Activated CD4-positive, alpha-beta memory T cell treated with anti-CD3 and anti-CD28 coated beads for 36 hours (primary cell): ENCODE data around the gene INSRR. TPM values are rescaled to one million over a fixed set of nuclear protein-coding genes. Genes with fewer than 3 reads are reported as not detected.

Experiments used
- CTCF ChIA-PET: fragments of 350-600 bp; sonication (Branson Sonifier 250); formaldehyde crosslinking; loops from one replicate; lab custom pipeline; 2021; ENCODE audit warnings: antibody characterized with exemption, inconsistent platforms; lab: Charles Lee
- POLR2A ChIA-PET: fragments of 350-600 bp; sonication (Branson Sonifier 250); formaldehyde crosslinking; loops from one replicate; lab custom pipeline; 2021; ENCODE audit warnings: antibody characterized with exemption; lab: Charles Lee
- DNase-seq: peaks from one replicate; pipeline ENCODE4 v3.0.0-alpha.2; 2020
- H3K27ac Mint-ChIP-seq: one replicate; pipeline ENCODE4 v1.8.0; 2021; ENCODE audit warnings: mixed read lengths
- H3K27me3 Mint-ChIP-seq: one replicate; pipeline ENCODE4 v1.8.0; 2021; ENCODE audit warnings: mixed read lengths
- H3K36me3 Mint-ChIP-seq: one replicate; pipeline ENCODE4 v1.8.0; 2021; ENCODE audit warnings: mixed read lengths
- H3K4me1 Mint-ChIP-seq: one replicate; pipeline ENCODE4 v1.8.0; 2021; ENCODE audit warnings: low read depth, mixed read lengths
- H3K4me3 Mint-ChIP-seq: one replicate; pipeline ENCODE4 v1.8.0; 2021; ENCODE audit warnings: mild to moderate bottlenecking, mixed read lengths
- H3K9me3 Mint-ChIP-seq: one replicate; pipeline ENCODE4 v1.8.0; 2021; ENCODE audit warnings: mixed read lengths
- intact Hi-C: fragments of 100-400 bp; cut with micrococcal nuclease; formaldehyde crosslinking; loops from one replicate; pipeline ENCODE4 v1.15.1; 2023
- total RNA-seq, 2 experiments: library from RNA; stranded (reverse); gene quantifications; one replicate each; pipeline ENCODE4 v1.2.3, GENCODE V29; 2021

Gene INSRR
- total RNA-seq, 2 experiments from 2014 or later, result 0.05 to 0.14 TPM

GRCh38 chr1:156899956-156900718, 41.2 kb upstream of the INSRR start:
- ChIA-PET POLR2A (interaction anchor here (1.0 kb wide), 1 partner anchor 13 kb away, joined by 3 read pairs; no protein-coding TSS in a partner anchor), CTCF (interaction anchor here (1.2 to 1.5 kb wide), 3 partner anchors 10 to 62 kb away, joined by 3 to 8 read pairs (median 3); no protein-coding TSS in a partner anchor)
- H3K4me3 Mint-ChIP-seq, result no peak overlapping the region
- no peak overlapping the region for H3K27ac Mint-ChIP-seq
- intact Hi-C loops, result loop anchor here (10.0 kb wide), 1 partner anchor 215 kb away; no protein-coding TSS in a partner anchor
- H3K9me3 Mint-ChIP-seq, result no peaks in the 10 kb centered on the region
- H3K27me3 Mint-ChIP-seq, result peaks cover 26% of the 10 kb centered on the region
- H3K36me3 Mint-ChIP-seq, result no peaks in the 10 kb centered on the region
- H3K4me1 Mint-ChIP-seq, result peaks cover 2% of the 10 kb centered on the region
- DNase-seq, result no peak

GRCh38 chr1:156898971-156899664, 40.2 kb upstream of the INSRR start:
- intact Hi-C loops, result loop anchor here (10.0 kb wide), 1 partner anchor 214 kb away; no protein-coding TSS in a partner anchor
- CTCF ChIA-PET, result interaction anchor here (1.1 to 1.9 kb wide), 7 partner anchors 9 to 102 kb away, joined by 3 to 9 read pairs (median 3); no protein-coding TSS in a partner anchor
- POLR2A ChIA-PET, result interaction anchor here (1.0 kb wide), 1 partner anchor 14 kb away, joined by 3 read pairs; no protein-coding TSS in a partner anchor
- Mint-ChIP-seq H3K36me3 (no peaks in the 10 kb centered on the region), H3K9me3 (no peaks in the 10 kb centered on the region), H3K4me1 (peaks cover 2% of the 10 kb centered on the region), H3K27me3 (peaks cover 32% of the 10 kb centered on the region), H3K4me3 (no peak overlapping the region), H3K27ac (no peak overlapping the region)
- no peak for DNase-seq

GRCh38 chr1:156898161-156898566, 39.2 kb upstream of the INSRR start:
- ChIA-PET CTCF (interaction anchor here (1.0 to 1.9 kb wide), 6 partner anchors 8 to 101 kb away, joined by 3 to 9 read pairs (median 4); no protein-coding TSS in a partner anchor), POLR2A (no interaction called here)
- Mint-ChIP-seq H3K36me3 (no peaks in the 10 kb centered on the region), H3K4me3 (no peak overlapping the region), H3K27ac (no peak overlapping the region), H3K27me3 (peaks cover 37% of the 10 kb centered on the region), H3K9me3 (no peaks in the 10 kb centered on the region), H3K4me1 (peaks cover 4% of the 10 kb centered on the region)
- intact Hi-C loops, result loop anchor here (10.0 kb wide), 1 partner anchor 213 kb away; no protein-coding TSS in a partner anchor
- no peak for DNase-seq

- H3K4me3 Mint-ChIP-seq, result no peak overlapping the region
- CTCF ChIA-PET, result interaction anchor here (0.8 to 1.9 kb wide), 4 partner anchors 8 to 31 kb away, joined by 3 to 9 read pairs (median 3); no protein-coding TSS in a partner anchor
- POLR2A ChIA-PET, result no interaction called here
Observed at GRCh38 chr1:156897078-156897825, 38.3 kb upstream of the INSRR start.

GRCh38 chr1:156896490-156897033, 37.6 kb upstream of the INSRR start:
- POLR2A ChIA-PET, result no interaction called here
- H3K36me3 Mint-ChIP-seq, result no peaks in the 10 kb centered on the region
- no peak overlapping the region for H3K4me3 Mint-ChIP-seq
- H3K27me3 Mint-ChIP-seq, result peaks cover 45% of the 10 kb centered on the region
- intact Hi-C loops, result loop anchor here (10.0 kb wide), 1 partner anchor 212 kb away; no protein-coding TSS in a partner anchor
- H3K4me1 Mint-ChIP-seq, result peaks cover 13% of the 10 kb centered on the region
- no peak for DNase-seq
- H3K27ac Mint-ChIP-seq, result no peak overlapping the region
- no peaks in the 10 kb centered on the region for H3K9me3 Mint-ChIP-seq
- CTCF ChIA-PET, result interaction anchor here (0.8 to 0.9 kb wide), 2 partner anchors 17 to 31 kb away, joined by 3 read pairs; no protein-coding TSS in a partner anchor

More at GRCh38 chr1:156897078-156897825, 38.3 kb upstream of the INSRR start:
- DNase-seq, result no peak
- no peak overlapping the region for H3K27ac Mint-ChIP-seq
- H3K9me3 Mint-ChIP-seq, result no peaks in the 10 kb centered on the region
- H3K27me3 Mint-ChIP-seq, result peaks cover 41% of the 10 kb centered on the region
- peaks cover 6% of the 10 kb centered on the region for H3K4me1 Mint-ChIP-seq
- intact Hi-C loops, result loop anchor here (10.0 kb wide), 1 partner anchor 212 kb away; no protein-coding TSS in a partner anchor
- H3K36me3 Mint-ChIP-seq, result no peaks in the 10 kb centered on the region

- CTCF ChIA-PET, result interaction anchor here (7.3 kb wide), 1 partner anchor 28 kb away, joined by 132 read pairs; the partner anchor contains the start of gene LRRC71
- Mint-ChIP-seq H3K4me1 (peaks cover 13% of the 10 kb centered on the region), H3K36me3 (no peaks in the 10 kb centered on the region), H3K4me3 (no peak overlapping the region), H3K27me3 (peaks cover 51% of the 10 kb centered on the region), H3K27ac (no peak overlapping the region), H3K9me3 (no peaks in the 10 kb centered on the region)
- intact Hi-C loops, result loop anchor here (10.0 kb wide), 1 partner anchor 211 kb away; no protein-coding TSS in a partner anchor
- POLR2A ChIA-PET, result no interaction called here
- DNase-seq, result no peak
Observed at GRCh38 chr1:156895927-156896326, 37.0 kb upstream of the INSRR start.

- H3K4me1 Mint-ChIP-seq, result peaks cover 13% of the 10 kb centered on the region
- DNase-seq, result no peak
- H3K9me3 Mint-ChIP-seq, result no peaks in the 10 kb centered on the region
- ChIA-PET CTCF (interaction anchor here (7.3 kb wide), 1 partner anchor 29 kb away, joined by 132 read pairs; the partner anchor contains the start of gene LRRC71), POLR2A (no interaction called here)
- H3K27me3 Mint-ChIP-seq, result peaks cover 54% of the 10 kb centered on the region
- intact Hi-C loops, result loop anchor here (10.0 kb wide), 1 partner anchor 211 kb away; no protein-coding TSS in a partner anchor
- no peaks in the 10 kb centered on the region for H3K36me3 Mint-ChIP-seq
- H3K27ac Mint-ChIP-seq, result no peak overlapping the region
- no peak overlapping the region for H3K4me3 Mint-ChIP-seq
Observed at GRCh38 chr1:156895455-156895812, 36.5 kb upstream of the INSRR start.

GRCh38 chr1:156894711-156895454, 36.0 kb upstream of the INSRR start:
- Mint-ChIP-seq H3K27ac (no peak overlapping the region), H3K9me3 (no peaks in the 10 kb centered on the region), H3K36me3 (no peaks in the 10 kb centered on the region), H3K27me3 (peaks cover 56% of the 10 kb centered on the region), H3K4me3 (no peak overlapping the region), H3K4me1 (peaks cover 13% of the 10 kb centered on the region)
- DNase-seq, result no peak
- ChIA-PET POLR2A (no interaction called here), CTCF (interaction anchor here (1.1 to 7.3 kb wide), 2 partner anchors 29 to 35 kb away, joined by 3 to 132 read pairs; partner anchors contain the start of gene LRRC71)
- intact Hi-C loops, result loop anchor here (10.0 kb wide), 1 partner anchor 210 kb away; no protein-coding TSS in a partner anchor

- Mint-ChIP-seq H3K27me3 (peaks cover 53% of the 10 kb centered on the region), H3K9me3 (no peaks in the 10 kb centered on the region), H3K36me3 (no peaks in the 10 kb centered on the region), H3K27ac (no peak overlapping the region), H3K4me1 (peaks cover 13% of the 10 kb centered on the region), H3K4me3 (no peak overlapping the region)
- intact Hi-C loops, result loop anchor here (10.0 kb wide), 1 partner anchor 209 kb away; no protein-coding TSS in a partner anchor
- no peak for DNase-seq
- POLR2A ChIA-PET, result no interaction called here
- CTCF ChIA-PET, result interaction anchor here (1.1 to 7.3 kb wide), 3 partner anchors 30 to 95 kb away, joined by 3 to 132 read pairs (median 89); partner anchors contain the start of gene LRRC71
Observed at GRCh38 chr1:156894001-156894400, 35.1 kb upstream of the INSRR start.
